GM10266 (cell line): Measurements from ENCODE around the gene MTX1.
"Not testable (repeated sequence)": the region's sequence is repeated elsewhere in the genome, so short reads cannot be mapped to it uniquely, and the experiment has no call there.

Source experiments
- DNase-seq: peaks from one replicate; pipeline ENCODE4 v3.0.0; 2012; ENCODE audit errors: extremely low spot score
- CTCF ChIP-seq: IDR thresholded peaks from 2 replicates; pipeline ENCODE4 v1.5.1; 2012; ENCODE audit warnings: mild to moderate bottlenecking, low read depth; ENCODE audit not compliant: control insufficient read depth, insufficient read depth; ENCODE audit errors: missing control alignments

Gene MTX1

DNA sequence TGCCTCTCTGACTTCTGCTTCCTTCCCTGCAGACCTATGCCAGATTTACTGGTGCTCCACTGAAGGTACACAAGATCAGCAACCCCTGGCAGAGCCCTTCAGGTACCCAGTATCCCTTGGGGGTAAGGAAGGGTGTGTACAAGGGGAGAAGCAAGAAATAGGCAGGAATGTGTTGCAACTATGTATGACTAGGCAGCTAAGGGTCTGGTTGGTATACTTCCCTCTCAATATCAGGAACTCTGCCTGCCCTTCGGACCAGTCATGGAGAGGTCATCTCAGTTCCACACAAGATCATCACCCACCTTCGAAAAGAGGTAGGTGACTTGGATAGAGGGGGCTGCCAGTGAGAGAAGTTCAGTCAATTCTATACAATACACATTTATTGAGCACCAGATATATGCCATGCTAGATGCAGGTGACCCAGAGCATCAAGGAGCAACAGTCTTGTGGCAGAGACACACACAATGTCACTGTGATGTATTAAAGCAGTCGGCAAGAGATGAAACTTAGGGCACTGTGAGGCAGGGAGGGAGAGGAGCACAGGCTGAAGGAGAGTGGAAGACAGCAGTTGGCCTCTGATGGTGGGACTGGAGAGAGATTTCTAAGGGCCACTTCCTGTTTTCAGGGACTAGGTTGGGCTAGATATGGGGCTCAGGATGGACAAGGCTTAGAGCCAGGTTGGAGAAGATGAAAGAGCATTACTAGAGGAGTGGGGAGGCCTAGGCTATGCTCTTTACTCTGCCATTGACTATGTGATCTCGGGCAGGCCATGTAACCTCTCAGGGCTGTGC, 2.0 kb downstream of the MTX1 start:
- DNase-seq, result no peak
- no peak for TF ChIP-seq CTCF

DNA sequence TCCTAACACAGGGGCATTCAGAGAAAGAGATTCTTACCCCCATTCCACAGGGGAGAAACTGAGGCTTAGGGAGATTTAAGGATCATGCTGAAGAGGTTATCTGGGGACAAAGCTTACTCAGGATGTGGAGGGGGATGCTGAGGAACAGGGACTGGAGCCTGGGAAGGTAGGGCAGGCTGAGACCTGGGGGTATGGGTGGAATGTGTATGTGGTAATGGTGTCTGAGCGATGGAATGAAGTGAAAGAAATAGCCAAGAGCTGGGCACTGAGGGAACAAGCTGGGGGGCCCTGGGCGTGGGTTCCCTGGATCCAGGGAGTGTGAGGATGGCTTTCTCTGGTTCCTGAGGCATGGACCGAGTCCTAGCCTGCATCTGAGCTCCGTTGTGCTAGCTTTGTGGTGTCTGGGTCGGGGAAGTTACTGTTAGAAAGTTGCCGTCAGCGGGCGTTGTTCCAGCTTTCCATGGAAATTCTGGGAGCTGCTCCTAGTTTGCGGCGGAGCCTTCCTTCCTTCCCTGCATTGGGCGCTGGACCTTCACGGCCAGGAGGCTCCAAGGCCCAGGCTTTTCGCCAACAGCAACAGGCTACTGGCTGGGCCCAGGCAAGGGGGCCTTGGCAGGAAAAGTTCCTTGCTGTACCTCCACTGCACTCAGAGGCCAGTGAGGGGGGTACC, 3.0 kb downstream of the MTX1 start:
- DNase-seq, result not testable (repeated sequence)

DNA sequence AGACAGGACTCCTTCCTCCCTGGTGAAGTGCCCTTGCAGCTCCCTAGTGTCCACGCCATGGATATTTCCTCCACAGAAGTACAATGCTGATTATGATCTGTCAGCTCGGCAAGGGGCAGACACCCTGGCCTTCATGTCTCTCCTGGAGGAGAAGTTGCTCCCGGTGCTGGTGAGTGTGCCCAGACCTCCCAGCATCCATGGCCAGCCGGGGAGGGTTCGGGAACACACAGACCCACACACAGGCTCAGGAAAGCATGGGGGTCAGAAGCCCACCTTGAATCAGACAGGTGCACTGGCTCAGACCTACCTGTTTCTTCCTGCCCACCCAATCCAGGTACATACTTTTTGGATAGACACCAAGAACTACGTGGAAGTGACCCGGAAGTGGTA, 3.6 kb downstream of the MTX1 start:
- not testable (repeated sequence) for DNase-seq

- DNase-seq, result not testable (repeated sequence)
These were observed 6.2 kb downstream of the MTX1 start for GRCh38 chr1:155214702-155215101.

DNA sequence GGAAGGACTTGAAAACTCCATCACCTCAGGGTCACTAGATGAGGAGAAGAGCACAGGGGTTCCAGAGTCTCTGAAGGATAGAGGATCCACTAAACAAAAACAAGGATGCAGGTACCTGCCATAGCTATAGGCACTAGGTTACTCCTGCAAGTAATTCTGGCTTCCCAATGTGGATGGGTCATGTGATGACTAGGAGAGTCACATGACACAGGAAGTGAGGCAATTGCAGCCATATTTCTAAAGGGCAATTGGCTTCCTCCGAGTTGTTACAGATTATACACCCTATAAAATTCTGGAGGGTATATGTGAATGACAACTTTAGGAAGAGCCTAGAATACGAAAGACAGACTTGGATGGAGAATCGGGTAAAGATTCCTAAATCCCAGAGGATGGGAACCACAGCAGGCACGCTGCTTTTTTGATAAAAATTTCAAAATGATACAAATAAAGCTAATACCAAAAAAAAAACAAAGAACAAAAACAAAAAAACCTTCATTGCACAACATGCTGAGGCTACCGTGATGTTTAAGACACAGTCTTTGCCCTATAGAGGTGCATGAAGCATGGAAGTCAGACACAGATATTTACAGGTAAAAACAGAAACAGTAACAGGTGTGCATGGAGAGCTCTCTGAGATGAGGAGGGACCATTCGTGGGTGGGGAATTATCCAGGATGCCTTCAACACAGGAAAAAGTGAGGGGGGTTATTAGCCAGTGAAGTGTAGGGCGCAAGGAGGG, 10.5 kb downstream of the MTX1 start:
- no peak for DNase-seq
- TF ChIP-seq CTCF, result no peak

DNA sequence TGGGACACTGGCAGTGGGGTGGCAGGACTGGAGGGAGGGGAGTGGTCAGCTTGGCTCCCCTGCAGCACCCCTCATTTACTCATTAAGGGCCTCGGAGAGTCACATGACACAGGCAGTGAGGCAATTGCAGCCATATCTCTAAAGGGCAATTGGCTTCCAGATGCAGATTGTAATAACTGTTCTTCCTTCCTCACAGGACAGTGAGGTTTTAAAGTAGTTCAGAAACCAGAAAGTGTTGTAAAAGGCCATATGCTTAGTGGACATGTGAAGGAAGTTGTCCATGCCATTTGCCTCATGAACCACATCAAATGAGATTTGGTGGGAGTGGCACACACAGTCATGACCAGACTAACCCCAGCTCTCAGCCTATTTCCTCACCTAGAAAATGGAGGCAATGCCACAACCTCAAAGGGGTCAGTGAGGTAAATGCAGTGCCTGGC, 11.1 kb downstream of the MTX1 start:
- DNase-seq, result no peak
- no peak for TF ChIP-seq CTCF

GRCh38 chr1:155220211-155220965, 11.9 kb downstream of the MTX1 start:
- not testable (repeated sequence) for DNase-seq

- no peak for TF ChIP-seq CTCF
- DNase-seq, result no peak
These were observed 14.6 kb downstream of the MTX1 start for GRCh38 chr1:155223047-155223446.

- not testable (repeated sequence) for DNase-seq
These were observed 16.9 kb downstream of the MTX1 start for GRCh38 chr1:155225404-155225759.
